Activated CD4-positive, alpha-beta T cell treated with anti-CD3 and anti-CD28 coated beads for 48 hours (primary cell): ENCODE results near the gene OSBPL8.
"Not testable (repeated sequence)": the region's sequence is repeated elsewhere in the genome, so short reads cannot be mapped to it uniquely, and the experiment has no call there.

Source experiments
- DNase-seq: peaks from one replicate; pipeline ENCODE4 v3.0.0-alpha.2; 2020

The OSBPL8 gene

GRCh38 chr12:76346236-76346635 lies 213.3 kb downstream of the OSBPL8 start:
- DNase-seq: no peak

GRCh38 chr12:76345569-76345968 lies 214.0 kb downstream of the OSBPL8 start:
- DNase-seq: no peak

- DNase-seq: no peak
Measured at GRCh38 chr12:76341436-76342030, 218.0 kb downstream of the OSBPL8 start.

GRCh38 chr12:76340680-76341435 lies 218.7 kb downstream of the OSBPL8 start:
- no peak for DNase-seq

- DNase-seq: no peak
Measured at GRCh38 chr12:76337583-76337982, 222.0 kb downstream of the OSBPL8 start.

GRCh38 chr12:76332606-76333005 lies 227.0 kb downstream of the OSBPL8 start:
- no peak for DNase-seq

GRCh38 chr12:76329606-76330005 lies 230.0 kb downstream of the OSBPL8 start:
- no peak for DNase-seq

GRCh38 chr12:76329159-76329558 lies 230.4 kb downstream of the OSBPL8 start:
- no peak for DNase-seq

- not testable (repeated sequence) for DNase-seq
Measured at GRCh38 chr12:76319595-76320319, 239.8 kb downstream of the OSBPL8 start.

- no peak for DNase-seq
Measured at GRCh38 chr12:76318773-76319594, 240.6 kb downstream of the OSBPL8 start.

GRCh38 chr12:76317976-76318375 lies 241.6 kb downstream of the OSBPL8 start:
- no peak for DNase-seq

- DNase-seq: no peak
Measured at GRCh38 chr12:76316468-76316867, 243.1 kb downstream of the OSBPL8 start.

- no peak for DNase-seq
Measured at GRCh38 chr12:76313299-76313698, 246.3 kb downstream of the OSBPL8 start.

GRCh38 chr12:76312315-76312714 lies 247.3 kb downstream of the OSBPL8 start:
- no peak for DNase-seq

GRCh38 chr12:76311796-76312195 lies 247.8 kb downstream of the OSBPL8 start:
- no peak for DNase-seq

GRCh38 chr12:76310110-76310509 lies 249.5 kb downstream of the OSBPL8 start:
- DNase-seq: no peak

GRCh38 chr12:76308866-76309265 lies 250.7 kb downstream of the OSBPL8 start:
- no peak for DNase-seq

- no peak for DNase-seq
Measured at GRCh38 chr12:76307083-76307482, 252.5 kb downstream of the OSBPL8 start.

GRCh38 chr12:76303989-76304460 lies 255.5 kb downstream of the OSBPL8 start:
- DNase-seq: no peak

GRCh38 chr12:76303365-76303764 lies 256.2 kb downstream of the OSBPL8 start:
- DNase-seq: no peak
